ENCODE results near the gene ADAD2. TPM values are rescaled to one million over a fixed set of nuclear protein-coding genes. Genes with fewer than 3 reads are reported as not detected.

Gene ADAD2
- total and polyA plus RNA-seq, 9 of the 15 experiments (the other 6 are each of a cell fraction or from before 2014, with no cell fraction given) = 0.07 TPM; not detected in 8

DNA sequence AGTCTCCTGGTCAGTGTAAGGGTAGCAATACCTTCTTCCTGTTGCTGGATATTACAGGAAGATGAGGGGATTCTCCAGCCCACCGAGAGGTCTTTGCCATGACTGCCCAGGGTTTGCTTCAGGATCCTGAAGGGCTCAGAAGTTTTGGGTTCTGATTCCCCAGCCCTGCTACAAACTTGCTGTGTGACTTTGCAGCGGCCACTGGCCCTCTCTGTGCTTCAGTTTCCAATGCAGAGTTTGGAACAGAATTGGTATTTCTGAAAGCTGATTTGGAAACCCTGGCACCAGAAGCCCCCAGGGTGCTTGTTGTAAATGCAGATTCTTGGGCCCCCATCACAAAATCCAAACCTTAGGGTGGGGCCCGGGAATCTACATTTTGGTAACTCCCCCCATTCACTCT is 34.2 kb downstream of the ADAD2 start:
- POLR2A ChIA-PET = no interaction called here
- no peak for ATAC-seq
- 0% methylated on average over 3 of the region's 3 CpGs for WGBS (ENCODE audit: insufficient coverage, low coverage, missing lambda C conversion rate)
- TF ChIP-seq FOS (IDR thresholded peaks at IDR 0.05; ENCODE audit: extremely low read depth, insufficient read length) (no peak), NR2F6 (CRISPR knock-in tag; IDR thresholded peaks at IDR 0.05) (no peak), SMAD1 (IDR thresholded peaks at IDR 0.05; ENCODE audit: low read depth, low read length, partially characterized antibody) (no peak), EWSR1 (IDR thresholded peaks at IDR 0.05; ENCODE audit: borderline replicate concordance, low read depth, partially characterized antibody) (no peak), BMI1 (IDR thresholded peaks at IDR 0.05; ENCODE audit: low read length) (no peak), NCOA4 (IDR thresholded peaks at IDR 0.05; ENCODE audit: partially characterized antibody) (no peak), ZNF75A (CRISPR knock-in tag; IDR thresholded peaks at IDR 0.05) (no peak), RBM25 (IDR thresholded peaks at IDR 0.05; ENCODE audit: low read depth, low read length, severe bottlenecking) (peak; percentile 90), ZFP36 (IDR thresholded peaks at IDR 0.05; ENCODE audit: low read depth, low read length, partially characterized antibody) (peak; percentile 90), BCOR (IDR thresholded peaks at IDR 0.05) (peak; percentile 60)
- TF ChIP-seq, protein P1, sequence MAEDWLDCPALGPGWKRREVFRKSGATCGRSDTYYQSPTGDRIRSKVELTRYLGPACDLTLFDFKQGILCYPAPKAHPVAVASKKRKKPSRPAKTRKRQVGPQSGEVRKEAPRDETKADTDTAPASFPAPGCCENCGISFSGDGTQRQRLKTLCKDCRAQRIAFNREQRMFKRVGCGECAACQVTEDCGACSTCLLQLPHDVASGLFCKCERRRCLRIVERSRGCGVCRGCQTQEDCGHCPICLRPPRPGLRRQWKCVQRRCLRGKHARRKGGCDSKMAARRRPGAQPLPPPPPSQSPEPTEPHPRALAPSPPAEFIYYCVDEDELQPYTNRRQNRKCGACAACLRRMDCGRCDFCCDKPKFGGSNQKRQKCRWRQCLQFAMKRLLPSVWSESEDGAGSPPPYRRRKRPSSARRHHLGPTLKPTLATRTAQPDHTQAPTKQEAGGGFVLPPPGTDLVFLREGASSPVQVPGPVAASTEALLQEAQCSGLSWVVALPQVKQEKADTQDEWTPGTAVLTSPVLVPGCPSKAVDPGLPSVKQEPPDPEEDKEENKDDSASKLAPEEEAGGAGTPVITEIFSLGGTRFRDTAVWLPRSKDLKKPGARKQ (CRISPR knock-in tag; IDR thresholded peaks at IDR 0.05) = no peak
- TF ChIP-seq, protein P2, sequence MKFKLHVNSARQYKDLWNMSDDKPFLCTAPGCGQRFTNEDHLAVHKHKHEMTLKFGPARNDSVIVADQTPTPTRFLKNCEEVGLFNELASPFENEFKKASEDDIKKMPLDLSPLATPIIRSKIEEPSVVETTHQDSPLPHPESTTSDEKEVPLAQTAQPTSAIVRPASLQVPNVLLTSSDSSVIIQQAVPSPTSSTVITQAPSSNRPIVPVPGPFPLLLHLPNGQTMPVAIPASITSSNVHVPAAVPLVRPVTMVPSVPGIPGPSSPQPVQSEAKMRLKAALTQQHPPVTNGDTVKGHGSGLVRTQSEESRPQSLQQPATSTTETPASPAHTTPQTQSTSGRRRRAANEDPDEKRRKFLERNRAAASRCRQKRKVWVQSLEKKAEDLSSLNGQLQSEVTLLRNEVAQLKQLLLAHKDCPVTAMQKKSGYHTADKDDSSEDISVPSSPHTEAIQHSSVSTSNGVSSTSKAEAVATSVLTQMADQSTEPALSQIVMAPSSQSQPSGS (CRISPR knock-in tag; IDR thresholded peaks at IDR 0.05) = no peak
- TF ChIP-seq, protein P3, sequence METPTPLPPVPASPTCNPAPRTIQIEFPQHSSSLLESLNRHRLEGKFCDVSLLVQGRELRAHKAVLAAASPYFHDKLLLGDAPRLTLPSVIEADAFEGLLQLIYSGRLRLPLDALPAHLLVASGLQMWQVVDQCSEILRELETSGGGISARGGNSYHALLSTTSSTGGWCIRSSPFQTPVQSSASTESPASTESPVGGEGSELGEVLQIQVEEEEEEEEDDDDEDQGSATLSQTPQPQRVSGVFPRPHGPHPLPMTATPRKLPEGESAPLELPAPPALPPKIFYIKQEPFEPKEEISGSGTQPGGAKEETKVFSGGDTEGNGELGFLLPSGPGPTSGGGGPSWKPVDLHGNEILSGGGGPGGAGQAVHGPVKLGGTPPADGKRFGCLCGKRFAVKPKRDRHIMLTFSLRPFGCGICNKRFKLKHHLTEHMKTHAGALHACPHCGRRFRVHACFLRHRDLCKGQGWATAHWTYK (CRISPR knock-in tag; IDR thresholded peaks at IDR 0.05) = no peak

More for the DNA sequence above, 34.2 kb downstream of the ADAD2 start:
- Histone ChIP-seq H3K9me3 (replicated peaks; ENCODE audit: control insufficient read depth, insufficient read depth, low read depth, low read length) (no peaks in the 10 kb centered on the region), H2AFZ (ENCODE audit: low read depth, low read length) (no peak overlapping the region), H3K27ac (ENCODE audit: extremely low read depth, low read depth, low read length) (no peak overlapping the region), H3K27me3 (ENCODE audit: control insufficient read depth in 2 of 2, insufficient read depth in 2 of 2, low read length in 2 of 2) (peaks cover 50 to 68% of the 10 kb centered on the region in 2 experiments), H3K36me3 (ENCODE audit: control insufficient read depth, insufficient read depth, low read length) (no peaks in the 10 kb centered on the region), H3K9ac (ENCODE audit: insufficient read depth in 1 of 2, low read depth in 2 of 2, low read length in 2 of 2) (no peak overlapping the region), H3K79me2 (ENCODE audit: control insufficient read depth, insufficient read depth, low read length) (no peaks in the 10 kb centered on the region), H3K9me1 (ENCODE audit: control insufficient read depth, insufficient read depth, low read length) (no peaks in the 10 kb centered on the region), H4K20me1 (replicated peaks; ENCODE audit: control insufficient read depth, insufficient read depth, low read length) (peaks cover 8% of the 10 kb centered on the region; the same call in 1 of the 2 replicates), H3K4me3 (no peak overlapping the region), H3K4me1 (replicated peaks in 1 of 2; ENCODE audit: control insufficient read depth in 2 of 2, insufficient read depth in 2 of 2, low read length in 2 of 2) (peaks cover 13 to 18% of the 10 kb centered on the region in 2 experiments), H3K4me2 (ENCODE audit: insufficient read depth, low read length) (no peak overlapping the region)
- CTCF ChIA-PET (ENCODE audit: low intra/inter-chr PET ratio) = no interaction called here
- BruUV-seq (replicated peaks) = no TSS peak
- FAIRE-seq (no peak), DNase-seq (ENCODE audit: extremely low read depth in 1 of 4, low spot score in 3 of 4) (no peak)
- intact Hi-C loops (cut with micrococcal nuclease) (no loop called here), in situ Hi-C loops (cut with MboI) (no loop called here)

All from K562 (cell line).